GM21737 (cell line): ENCODE results near the gene SIGMAR1.

Experiments used
- ATAC-seq: cut with Tn5 transposase; IDR thresholded peaks from one replicate; pipeline ENCODE4 v1.9.1; 2021; ENCODE audit warnings: mild to moderate bottlenecking, moderate library complexity; ENCODE audit not compliant: unreplicated experiment

SIGMAR1 gene

GRCh38 chr9:34633166-34633565 is 4.4 kb downstream of the SIGMAR1 start:
- no peak for ATAC-seq

DNA sequence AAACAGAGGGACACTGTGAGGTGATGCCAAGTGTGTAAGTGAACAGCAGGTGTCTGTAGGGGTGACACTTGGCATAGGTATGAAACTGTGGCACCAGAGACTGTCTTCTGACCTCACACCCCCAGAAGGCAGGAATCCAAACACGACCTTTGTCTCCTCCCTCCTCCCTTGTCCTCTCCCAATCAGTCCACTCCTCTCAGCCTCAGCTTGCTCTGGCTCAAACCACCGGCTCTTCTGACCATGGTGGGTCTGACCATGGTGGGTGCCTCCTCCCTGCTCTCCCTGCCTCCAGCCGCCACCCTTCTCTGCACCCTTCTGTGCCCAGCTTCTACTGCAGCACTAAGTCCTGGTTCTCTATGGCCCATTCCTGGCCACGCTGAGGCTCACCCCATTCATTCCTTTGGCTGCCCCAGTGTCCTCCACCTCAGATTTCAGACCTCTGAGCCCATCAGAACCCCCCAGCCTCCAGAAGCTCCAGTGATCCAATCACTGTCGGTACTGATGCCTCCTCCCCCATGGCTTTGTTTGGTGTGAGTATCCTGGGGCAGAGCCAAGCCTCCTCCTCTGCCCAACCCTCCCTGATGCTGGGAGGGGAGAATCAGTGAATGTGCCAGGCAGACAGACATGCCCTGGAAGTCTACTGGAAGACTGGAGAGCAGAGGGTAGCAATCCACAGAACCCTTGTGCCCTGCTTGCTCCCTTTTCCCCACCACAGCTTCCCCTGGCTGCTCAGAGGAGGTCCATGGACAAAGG is 7.0 kb downstream of the SIGMAR1 start:
- no peak for ATAC-seq

- ATAC-seq, result no peak
Observed at GRCh38 chr9:34629491-34629808, 8.1 kb downstream of the SIGMAR1 start.

DNA sequence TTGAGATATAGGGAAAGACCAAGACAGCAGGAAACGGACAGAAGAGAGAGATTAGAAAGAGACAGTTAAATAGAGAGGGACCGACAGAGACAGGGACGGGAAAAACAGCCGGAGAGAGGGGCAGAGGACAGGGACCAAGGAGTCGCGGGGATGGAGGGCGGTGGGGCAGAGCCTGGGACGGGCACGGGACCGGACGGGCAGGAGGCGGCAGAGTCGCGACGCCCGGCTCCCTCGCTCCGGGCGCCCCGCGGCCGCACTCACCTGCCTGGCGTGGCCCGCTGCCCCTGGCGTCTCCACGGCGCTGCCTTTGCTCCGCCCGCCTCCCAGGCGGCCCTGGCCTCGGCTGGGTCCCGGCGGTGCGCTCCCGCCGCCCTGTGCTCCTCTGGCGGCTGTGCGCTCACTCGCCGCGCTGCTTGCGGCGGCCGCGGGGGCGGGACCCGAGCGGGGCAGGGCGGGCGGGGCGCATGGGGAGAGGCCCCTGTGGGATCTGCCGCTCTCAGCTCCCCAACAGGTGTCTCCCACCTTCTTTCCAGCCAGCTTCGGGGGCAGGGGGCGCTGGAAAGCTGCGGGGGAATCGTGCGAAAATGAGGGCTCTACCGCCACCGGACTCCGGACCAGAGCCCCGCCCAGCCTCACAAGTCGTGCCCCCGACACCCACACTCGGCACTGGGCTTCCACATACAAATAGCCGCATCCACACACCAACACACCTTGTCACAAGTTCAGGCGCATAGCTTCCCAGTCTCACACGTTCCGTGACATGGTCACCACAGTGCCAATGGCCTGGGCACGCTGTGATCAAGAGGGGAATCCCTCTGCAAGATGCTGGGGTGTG is 8.7 kb downstream of the SIGMAR1 start, which contains the start of gene ARID3C:
TSS of gene ARID3C (minus strand) at position 411 of the 835 bp plus-strand sequence. CDS start 1,052 bp downstream, outside the sequence.
- ATAC-seq, result no peak

DNA sequence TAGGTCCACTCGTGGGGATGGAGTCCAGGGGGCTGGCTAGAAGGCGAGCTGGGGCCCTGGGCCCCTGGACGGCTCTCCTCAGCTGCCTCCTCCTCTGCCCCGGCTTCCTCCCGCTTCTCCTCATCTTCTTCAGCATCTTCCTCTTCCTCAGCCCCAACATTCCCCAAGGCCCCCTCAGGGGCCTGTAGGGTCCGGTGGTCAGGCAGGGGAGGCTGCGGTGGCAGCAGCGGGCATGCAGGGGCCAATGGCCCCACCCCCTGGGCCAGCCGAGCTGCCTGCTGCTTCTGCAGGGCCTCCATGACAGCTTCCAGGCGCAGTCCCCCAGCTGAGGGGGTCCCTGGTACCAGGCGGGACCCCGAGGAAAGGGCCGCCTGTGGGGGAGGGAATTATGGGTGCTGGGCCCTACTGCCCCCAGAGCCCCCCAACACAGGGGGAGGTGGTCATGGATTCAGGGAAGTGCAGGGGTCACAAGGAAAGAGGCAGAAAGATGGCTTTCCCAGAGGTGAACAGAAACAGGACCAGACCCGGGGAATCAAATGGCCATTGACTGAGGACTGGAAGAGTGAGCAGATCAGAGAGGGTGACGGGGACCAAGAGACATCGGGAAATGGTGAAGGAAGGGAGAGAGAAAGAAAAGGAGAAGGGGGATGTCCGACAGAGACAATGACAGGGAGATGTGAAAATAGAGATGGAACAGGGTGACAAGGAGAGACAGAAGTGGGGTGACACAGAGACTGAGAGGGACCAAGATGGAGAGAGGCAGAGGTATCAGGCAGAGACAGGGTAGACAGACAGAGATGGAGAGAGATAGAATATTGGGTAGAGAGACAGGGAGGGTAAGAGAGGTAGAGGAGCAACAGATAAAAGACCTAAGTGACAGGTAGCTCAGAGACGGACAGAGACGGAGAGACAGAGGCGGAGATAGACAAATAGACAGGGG is 9.6 kb downstream of the SIGMAR1 start:
- ATAC-seq, result no peak

DNA sequence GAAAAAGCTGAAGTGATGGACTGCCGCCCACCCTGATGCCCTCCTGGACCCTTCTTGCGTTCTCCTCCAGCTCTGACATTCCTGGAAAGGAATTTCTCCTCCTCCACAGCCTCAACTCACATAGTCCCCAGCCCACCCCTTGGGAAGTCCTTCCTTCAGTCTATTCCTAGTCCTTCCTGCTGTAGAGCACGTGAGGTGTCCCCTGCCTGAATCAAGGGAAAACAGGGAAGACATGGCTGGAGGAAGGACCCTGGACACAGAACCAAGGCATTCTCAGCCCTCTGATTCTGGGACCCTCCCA is 12.5 kb downstream of the SIGMAR1 start:
- ATAC-seq, result no peak

DNA sequence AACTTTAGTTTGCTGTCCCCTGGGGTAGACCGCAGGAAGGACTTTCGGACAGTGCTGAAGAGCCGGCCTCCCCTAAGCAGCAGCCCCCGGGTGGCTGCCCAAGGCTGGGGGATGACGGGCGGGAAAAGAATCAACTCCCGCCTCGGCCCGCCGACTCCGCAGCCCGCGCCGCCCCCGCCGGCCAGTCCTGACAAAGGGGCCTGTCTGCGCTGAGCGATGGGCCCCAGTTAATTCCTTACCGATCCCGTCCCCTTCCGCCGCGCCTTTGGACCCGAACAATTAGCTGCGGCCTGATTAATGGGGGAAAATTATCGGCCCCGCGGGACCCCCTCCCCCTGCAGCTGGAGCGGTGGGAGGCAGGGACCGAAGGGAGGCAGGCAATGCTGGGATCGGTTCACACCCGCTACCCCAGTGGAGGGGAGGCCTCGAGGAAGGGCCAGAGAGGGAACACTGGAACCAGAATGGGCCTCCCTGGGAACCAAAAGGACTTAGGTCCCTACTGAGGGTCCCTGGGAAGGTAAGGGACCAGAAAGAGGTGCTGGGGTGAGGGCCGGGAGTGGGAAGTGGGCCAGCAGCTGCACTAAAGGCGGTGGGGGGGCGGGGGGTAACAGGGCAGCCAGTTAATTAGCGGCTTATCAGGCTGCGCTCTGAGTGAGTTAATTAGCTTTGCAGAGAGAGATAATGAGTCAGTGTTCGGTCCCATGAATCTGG is 13.0 kb downstream of the SIGMAR1 start:
- ATAC-seq, result no peak

- no peak for ATAC-seq
Observed at GRCh38 chr9:34623374-34624235, 14.0 kb downstream of the SIGMAR1 start.

GRCh38 chr9:34620061-34620994 is 17.3 kb downstream of the SIGMAR1 start, which contains the start of gene DCTN3:
TSS of gene DCTN3 (minus strand) at chr9:34620495. CDS start at chr9:34620464, 31 bp downstream.
- peak; percentile 98 for ATAC-seq

- ATAC-seq, result no peak
Observed at GRCh38 chr9:34615132-34615531, 22.5 kb downstream of the SIGMAR1 start.

DNA sequence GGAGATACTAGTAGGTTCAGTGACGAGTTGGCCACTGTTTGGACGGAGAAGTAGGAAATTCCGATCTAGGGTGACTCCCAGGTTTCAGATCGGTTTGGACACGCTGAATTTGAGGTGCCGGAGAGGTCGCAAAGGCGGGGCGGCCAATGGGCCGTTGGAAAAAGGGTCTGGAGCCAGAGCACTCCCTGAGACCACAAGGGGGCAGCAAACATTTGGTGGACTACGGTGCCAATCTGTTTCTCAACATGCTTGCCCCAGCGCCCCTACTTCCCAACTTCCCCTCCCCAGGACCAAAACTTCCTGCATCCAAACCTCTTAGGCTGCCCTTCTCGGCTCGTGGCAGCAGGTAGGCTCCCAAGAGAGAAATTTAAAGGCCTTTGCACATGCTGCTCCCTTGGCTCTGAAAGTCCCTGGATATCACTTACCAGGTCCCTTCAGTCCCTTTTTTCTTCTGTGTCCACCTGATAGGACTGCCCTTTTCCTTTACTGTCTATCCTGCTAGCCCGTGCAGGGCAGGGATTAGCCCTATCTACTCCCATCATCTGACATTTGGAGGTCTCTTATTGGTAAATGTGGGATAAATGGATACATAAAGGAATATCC is 24.7 kb downstream of the SIGMAR1 start:
- ATAC-seq, result peak; percentile 50

DNA sequence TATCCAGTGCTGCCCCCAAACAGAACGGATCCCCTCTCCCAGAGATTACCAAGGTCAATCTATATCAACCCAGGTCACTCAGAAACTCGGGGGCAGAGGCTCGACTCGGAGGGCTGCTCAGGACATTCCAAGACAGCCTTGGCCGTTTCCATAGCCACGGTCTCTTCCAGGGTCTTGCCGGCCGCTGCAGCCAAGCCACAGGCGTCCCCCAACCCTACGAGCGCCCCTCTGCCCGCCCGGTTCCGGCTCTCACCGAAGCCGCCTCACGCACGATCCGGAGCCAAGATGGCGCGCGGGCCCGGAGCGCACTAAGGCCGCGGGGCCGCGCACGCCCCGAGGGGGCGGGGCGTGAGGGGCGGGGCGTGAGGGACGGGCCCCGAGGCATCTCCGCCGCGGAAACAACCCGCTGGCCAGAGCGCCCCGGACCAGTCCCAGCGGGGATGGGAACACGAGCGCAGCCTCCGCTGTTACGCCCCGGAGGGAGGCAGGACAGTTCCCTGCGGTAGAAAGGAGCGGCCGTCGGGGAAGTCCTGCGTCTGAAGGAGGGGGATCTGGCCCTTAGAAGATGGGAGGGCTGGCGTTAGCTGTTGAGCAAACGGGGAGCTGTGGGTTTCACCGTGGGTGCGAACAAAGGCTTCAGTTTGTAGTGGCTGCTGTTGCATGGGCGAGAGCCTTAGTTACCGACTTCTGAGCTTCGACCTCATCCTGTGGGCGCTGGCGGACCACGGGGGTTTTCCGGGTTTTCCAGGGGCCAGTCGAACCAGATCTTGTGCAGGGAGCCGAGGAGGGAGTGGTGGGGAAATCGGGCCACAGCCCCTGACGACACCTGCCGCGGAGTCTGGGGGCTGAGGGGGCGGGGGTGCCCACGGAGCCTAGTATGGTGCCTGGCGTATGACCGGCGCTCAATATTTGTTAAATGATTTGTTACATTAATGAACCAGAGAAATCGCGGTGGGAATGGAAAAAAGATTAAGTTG is 25.5 kb downstream of the SIGMAR1 start, which contains the start of gene RPP25L:
TSS of gene RPP25L (minus strand) at position 287 of the 977 bp plus-strand sequence. CDS start 801 bp downstream, outside the sequence.
- peak; percentile 84 for ATAC-seq

- peak; percentile 10 for ATAC-seq
Observed at GRCh38 chr9:34611251-34611810, 26.3 kb downstream of the SIGMAR1 start.

- no peak for ATAC-seq
Observed at GRCh38 chr9:34610434-34611206, 27.0 kb downstream of the SIGMAR1 start.

- no peak for ATAC-seq
Observed at GRCh38 chr9:34607331-34607730, 30.3 kb downstream of the SIGMAR1 start.

- ATAC-seq, result no peak
Observed at GRCh38 chr9:34606905-34607304, 30.7 kb downstream of the SIGMAR1 start.
